GM12801 (cell line): Measurements from ENCODE around the gene ADAMTS10.

Experiments
- CTCF ChIP-seq: IDR thresholded peaks from one replicate; pipeline ENCODE4 v1.5.1; 2011; ENCODE audit warnings: control low read depth; ENCODE audit not compliant: insufficient read length; ENCODE audit errors: extremely low read depth

Gene ADAMTS10

GRCh38 chr19:8557642-8558238 is 52.8 kb downstream of the ADAMTS10 start:
- no peak for TF ChIP-seq CTCF

- TF ChIP-seq CTCF, result no peak
Observed at GRCh38 chr19:8552810-8553209, 57.7 kb downstream of the ADAMTS10 start.

GRCh38 chr19:8550070-8550469 is 60.4 kb downstream of the ADAMTS10 start:
- no peak for TF ChIP-seq CTCF

GRCh38 chr19:8545743-8546142 is 64.8 kb downstream of the ADAMTS10 start:
- no peak for TF ChIP-seq CTCF

GRCh38 chr19:8544168-8544567 is 66.3 kb downstream of the ADAMTS10 start:
- TF ChIP-seq CTCF, result no peak

- TF ChIP-seq CTCF, result no peak
Observed at GRCh38 chr19:8539621-8540149, 70.8 kb downstream of the ADAMTS10 start.

- no peak for TF ChIP-seq CTCF
Observed at GRCh38 chr19:8537099-8537498, 73.4 kb downstream of the ADAMTS10 start.
